Measurements from ENCODE around the gene CHMP4B. TPM values are rescaled to one million over a fixed set of nuclear protein-coding genes. Genes with fewer than 3 reads are reported as not detected.

CHMP4B gene
- total RNA-seq, 1 donor: 32.0 TPM

DNA sequence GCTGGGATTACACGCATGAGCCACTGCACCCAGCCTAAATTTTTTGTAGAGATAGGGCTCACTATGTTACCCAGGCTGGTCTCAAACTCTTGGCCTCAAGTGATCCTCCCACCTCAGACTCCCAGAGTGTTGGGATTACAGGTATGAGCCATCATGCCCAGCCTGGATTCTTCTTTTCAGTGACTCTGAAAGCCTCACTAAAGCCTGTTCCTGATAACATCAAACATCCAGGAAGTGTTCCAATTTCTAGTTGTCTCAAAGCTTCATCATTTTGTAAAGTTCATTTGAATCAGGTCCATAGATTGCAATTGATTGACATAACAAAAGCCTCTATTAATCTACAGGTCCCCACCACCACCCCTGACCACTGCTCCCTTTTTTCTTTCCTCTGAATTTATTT is 29.2 kb upstream of the CHMP4B start:
- TF ChIP-seq, protein P1, sequence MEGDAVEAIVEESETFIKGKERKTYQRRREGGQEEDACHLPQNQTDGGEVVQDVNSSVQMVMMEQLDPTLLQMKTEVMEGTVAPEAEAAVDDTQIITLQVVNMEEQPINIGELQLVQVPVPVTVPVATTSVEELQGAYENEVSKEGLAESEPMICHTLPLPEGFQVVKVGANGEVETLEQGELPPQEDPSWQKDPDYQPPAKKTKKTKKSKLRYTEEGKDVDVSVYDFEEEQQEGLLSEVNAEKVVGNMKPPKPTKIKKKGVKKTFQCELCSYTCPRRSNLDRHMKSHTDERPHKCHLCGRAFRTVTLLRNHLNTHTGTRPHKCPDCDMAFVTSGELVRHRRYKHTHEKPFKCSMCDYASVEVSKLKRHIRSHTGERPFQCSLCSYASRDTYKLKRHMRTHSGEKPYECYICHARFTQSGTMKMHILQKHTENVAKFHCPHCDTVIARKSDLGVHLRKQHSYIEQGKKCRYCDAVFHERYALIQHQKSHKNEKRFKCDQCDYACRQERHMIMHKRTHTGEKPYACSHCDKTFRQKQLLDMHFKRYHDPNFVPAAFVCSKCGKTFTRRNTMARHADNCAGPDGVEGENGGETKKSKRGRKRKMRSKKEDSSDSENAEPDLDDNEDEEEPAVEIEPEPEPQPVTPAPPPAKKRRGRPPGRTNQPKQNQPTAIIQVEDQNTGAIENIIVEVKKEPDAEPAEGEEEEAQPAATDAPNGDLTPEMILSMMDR (IDR thresholded peaks at IDR 0.05; ENCODE audit: insufficient read depth, low read depth, low read length): no peak
- H3K4me3 ChIP-seq (ENCODE audit: low read depth, low read length): no peak overlapping the region
- DNase-seq (ENCODE audit: low read depth): no peak

DNA sequence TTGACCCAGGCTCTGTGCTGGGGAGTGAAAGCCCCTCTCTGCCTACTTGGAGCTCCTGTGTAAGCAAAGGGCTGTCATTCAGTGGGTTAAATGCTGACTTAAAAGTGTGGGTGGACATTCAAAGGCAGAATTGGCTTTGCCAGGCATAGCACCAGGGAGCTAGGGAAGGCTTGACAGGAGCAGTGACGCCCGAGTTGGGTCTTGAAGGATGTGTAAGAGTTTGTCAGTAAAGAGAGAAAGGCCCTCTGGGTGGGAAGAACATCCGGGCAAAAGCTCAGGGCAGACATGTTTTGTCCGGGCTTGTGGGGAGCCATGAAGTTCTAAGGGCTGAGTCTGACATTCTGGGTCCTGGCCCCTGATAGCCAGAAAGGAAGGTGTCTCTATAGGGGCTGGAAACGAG is 27.9 kb upstream of the CHMP4B start:
- DNase-seq (ENCODE audit: low read depth): no peak
- H3K4me3 ChIP-seq (ENCODE audit: low read depth, low read length): no peak overlapping the region
- TF ChIP-seq, protein P1 (IDR thresholded peaks at IDR 0.05; ENCODE audit: insufficient read depth, low read depth, low read length): no peak

DNA sequence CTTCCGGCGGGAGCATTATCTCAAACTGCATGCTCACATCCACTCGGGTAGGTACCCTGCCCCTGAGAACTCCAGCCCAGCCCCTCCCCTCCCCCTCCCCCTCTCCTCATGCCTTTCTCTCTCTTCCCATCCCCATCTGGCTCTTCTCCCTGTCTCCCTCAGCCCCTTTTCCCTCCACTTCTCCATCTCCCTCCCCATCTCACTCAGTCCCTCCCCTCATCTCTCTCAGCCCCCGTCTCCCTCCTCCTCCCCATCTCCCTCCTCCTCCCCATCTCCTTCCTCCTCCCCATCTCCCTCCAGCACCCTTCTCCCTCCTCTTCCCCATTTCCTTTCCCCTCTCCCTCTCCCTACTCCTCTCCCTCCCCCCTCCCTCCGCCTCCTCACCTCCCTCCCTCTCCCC is 27.3 kb upstream of the CHMP4B start:
- DNase-seq (ENCODE audit: low read depth): no peak

DNA sequence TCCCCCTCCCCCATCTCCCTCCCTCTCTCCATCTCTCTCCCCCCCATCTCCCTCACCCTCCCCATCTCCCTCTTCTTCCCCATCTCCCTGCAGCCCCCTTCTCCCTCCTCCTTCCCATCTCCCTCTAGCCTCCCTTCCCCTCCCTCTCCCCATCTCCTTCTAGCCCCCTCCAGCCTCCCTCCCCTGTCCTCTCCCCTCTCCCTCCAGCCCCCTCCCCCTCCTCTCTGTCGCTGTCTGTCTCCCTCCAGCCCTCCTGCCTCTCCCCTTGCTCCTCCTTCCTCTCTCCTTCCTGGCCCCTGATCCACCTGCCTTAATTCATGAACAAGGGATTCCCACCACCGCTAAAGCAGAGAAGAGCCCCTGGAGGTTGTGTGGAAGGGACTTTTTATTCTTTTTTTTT is 26.9 kb upstream of the CHMP4B start:
- no peak for DNase-seq (ENCODE audit: low read depth)
- TF ChIP-seq, protein P1 (IDR thresholded peaks at IDR 0.05; ENCODE audit: insufficient read depth, low read depth, low read length): no peak
- H3K4me3 ChIP-seq (ENCODE audit: low read depth, low read length): no peak overlapping the region

More for the DNA sequence above, 27.3 kb upstream of the CHMP4B start:
- TF ChIP-seq, protein P1 (IDR thresholded peaks at IDR 0.05; ENCODE audit: insufficient read depth, low read depth, low read length): no peak
- no peak overlapping the region for H3K4me3 ChIP-seq (ENCODE audit: low read depth, low read length)

DNA sequence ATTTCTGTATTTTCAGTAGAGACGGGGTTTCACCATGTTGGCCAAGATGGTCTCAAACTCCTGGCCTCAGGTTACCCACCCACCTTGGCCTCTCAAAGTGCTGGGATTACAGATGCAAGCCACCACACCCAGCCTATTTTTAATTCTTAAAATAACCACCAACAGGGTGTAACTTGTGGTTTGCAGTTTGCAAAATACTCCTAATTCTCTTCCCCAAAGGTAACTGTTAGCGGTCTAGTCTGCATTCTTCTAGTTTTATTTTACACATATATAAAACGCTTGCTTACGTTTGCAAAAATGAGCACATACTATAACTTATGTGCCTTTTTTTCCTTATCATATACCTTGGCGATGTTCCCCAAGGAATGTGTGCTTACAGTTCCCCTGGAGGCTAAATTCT is 25.6 kb upstream of the CHMP4B start:
- TF ChIP-seq, protein P1 (IDR thresholded peaks at IDR 0.05; ENCODE audit: insufficient read depth, low read depth, low read length): no peak
- H3K4me3 ChIP-seq (ENCODE audit: low read depth, low read length): no peak overlapping the region
- DNase-seq (ENCODE audit: low read depth): no peak

DNA sequence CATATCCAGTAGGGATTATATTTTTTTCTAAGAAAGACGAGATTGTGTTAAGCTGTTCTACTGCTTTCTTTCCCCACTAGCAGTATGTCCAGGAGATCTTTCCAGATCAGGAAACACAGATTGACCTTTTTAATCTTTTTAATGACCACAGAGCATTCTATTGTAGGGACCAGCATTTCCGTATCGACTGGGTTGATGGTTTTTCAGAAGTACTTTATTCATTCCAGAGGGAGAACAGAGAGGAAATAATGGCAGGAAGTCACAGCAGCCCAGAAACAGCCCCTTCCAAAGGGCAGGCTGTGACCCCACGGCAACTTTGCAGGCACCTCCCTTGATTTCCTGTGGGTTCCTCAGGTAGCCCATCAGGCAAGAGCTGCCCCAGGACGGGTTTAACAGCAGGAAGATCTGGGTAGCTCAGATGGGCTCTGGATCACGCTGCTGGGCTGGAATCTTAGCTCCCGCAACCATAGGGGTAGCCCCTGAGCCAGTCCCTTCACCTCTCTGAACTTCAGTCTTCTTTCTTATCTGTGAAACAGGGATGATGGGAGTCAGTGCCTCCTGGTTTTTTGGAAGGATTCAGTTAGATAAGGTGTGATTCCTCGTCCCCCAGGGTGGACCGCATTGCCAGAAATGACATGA is 23.8 kb upstream of the CHMP4B start:
- DNase-seq (ENCODE audit: low read depth): no peak
- TF ChIP-seq, protein P1 (IDR thresholded peaks at IDR 0.05; ENCODE audit: insufficient read depth, low read depth, low read length): no peak
- no peak overlapping the region for H3K4me3 ChIP-seq (ENCODE audit: low read depth, low read length)
